Measurements from ENCODE around the gene CD36.

CD36 gene

DNA sequence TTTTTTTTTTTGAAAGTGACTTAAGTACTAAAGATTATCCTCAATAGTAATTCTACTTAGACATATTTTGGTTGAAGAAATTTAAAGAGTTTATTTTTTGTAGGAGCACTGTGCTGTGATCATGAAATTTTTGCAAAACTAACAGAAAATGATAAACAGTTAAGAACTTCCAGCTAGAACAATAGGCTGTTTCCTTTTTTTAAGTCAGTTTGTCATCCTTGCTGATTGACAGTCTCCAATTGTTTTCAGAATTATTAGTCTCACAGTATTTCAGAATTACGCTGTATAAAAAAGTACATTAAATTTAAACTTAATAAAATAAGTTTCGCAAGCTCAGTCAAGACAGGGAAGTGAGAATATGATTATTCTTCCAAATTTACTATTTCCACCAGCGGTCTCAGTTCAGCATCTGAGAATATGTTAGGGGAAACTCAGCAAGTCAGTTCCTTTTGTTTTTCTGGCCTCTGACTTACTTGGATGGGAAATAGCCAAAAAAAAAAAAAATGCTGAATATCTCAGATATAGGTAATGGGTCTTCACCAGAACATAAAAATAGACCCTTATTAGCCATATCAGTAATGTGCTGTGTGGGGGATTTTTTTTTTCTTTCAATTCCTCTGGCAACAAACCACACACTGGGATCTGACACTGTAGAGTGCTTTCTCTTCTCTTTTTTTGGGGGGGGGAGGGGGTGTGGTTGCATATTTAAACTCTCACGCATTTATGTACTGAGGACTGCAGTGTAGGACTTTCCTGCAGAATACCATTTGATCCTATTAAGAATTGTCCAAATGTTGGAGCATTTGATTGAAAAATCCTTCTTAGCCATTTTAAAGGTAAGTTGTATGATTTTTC lies at the start of gene CD36:
TSS of gene CD36 (plus strand) at position 732 of the 855 bp plus-strand sequence. CDS start 8,099 bp downstream, outside the sequence.
- in situ Hi-C loops (cut with MboI; ENCODE audit: low sequenced_read_pairs), result no loop called here

DNA sequence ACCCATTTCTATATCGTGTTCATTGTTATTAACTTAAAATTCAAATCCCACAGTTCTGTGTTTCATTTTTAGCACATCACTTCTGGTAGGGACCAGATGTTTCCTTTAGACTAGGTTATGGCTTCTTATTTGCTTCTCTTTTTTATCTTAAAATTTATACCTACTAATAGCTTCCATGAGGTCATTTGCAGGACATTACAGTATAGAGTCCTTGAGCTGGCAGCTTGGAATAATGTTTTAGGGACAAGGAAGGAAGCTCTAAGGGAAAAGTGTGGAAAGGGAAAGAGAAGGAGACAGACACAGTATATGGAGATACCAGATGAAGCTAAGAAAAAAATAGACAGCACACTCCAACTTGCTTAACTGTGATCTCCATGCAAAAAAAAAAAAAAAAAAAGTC lies 48.8 kb upstream of the CD36 start:
- in situ Hi-C loops (cut with MboI; ENCODE audit: low sequenced_read_pairs), result no loop called here

DNA sequence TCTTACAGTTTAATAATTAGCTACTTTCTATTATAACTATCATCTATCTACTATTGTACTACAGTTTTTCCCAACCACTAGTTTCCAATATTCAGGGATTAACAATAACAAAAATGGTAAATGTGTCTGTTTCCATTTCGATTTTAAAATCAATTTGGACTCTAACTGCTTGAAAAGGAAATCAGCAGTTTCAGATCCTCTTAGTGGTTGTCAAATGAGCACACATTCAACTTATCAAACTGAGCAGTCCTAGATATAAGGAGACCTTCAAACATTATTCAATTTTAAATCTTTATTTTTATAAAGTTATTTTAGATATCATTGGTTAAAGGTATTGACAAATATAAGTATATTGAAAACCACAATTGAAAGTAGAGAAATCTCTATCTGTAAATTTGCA lies 46.8 kb upstream of the CD36 start:
- in situ Hi-C loops (cut with MboI; ENCODE audit: low sequenced_read_pairs), result no loop called here

DNA sequence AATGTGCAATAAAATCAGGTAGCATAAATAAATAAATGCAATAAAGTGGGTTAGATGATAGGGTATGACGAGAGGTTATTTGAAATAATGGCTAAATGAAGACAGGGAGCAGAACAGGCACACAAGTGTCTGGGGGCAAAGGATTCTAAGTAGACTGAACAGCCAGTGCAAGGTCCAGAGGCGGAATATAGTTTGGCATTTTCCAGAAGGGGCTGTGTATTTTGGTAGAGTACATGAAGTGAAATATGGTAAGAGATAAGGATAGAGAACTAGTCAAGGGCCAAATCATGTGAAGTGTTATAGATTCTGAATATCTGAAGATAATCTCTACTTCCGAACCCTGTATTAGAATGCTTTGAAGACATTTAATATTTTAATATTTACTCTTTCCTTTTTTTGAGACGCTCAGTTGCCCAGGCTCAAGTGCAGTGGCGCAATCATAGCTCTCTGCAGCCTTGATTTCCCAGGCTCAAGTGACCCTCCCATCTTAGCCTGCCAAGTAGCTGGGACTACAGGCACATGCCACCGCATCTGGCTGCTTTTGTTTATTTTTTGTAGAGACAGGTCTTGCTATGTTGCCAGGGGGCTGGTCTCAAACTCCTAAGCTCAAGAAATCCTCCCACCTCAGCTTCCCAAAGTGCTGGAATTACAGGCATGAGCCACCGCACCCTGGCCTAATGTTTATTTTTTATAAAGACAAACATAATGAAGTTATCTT lies 44.4 kb upstream of the CD36 start:
- in situ Hi-C loops (cut with MboI; ENCODE audit: low sequenced_read_pairs), result no loop called here

DNA sequence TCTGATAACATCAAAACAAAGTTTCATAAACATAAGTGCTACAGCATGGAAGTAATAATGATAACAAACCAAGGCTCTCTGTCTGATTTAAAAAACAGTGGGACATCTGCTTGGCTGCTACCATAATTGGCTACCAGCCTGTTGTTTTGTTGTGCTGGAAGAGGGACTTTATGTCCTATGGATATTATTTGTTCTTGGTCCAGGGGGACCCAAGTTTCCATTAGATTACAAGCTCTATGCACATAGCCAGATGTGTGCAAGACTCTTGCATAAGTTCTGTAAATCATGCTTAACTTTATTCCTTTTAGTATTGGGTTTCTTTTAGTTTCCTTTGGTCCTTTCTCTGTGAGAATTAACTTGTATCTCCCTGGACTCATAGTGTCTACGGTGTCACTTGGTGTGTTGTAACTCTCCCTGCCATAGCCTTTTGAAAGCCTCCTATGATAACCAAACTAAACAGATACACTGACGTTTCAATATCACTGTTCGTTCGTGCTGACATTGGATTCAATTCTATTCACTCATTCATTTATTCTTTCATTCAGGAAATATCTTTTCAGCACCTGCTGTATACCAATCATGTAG lies 41.4 kb upstream of the CD36 start:
- in situ Hi-C loops (cut with MboI; ENCODE audit: low sequenced_read_pairs), result no loop called here

DNA sequence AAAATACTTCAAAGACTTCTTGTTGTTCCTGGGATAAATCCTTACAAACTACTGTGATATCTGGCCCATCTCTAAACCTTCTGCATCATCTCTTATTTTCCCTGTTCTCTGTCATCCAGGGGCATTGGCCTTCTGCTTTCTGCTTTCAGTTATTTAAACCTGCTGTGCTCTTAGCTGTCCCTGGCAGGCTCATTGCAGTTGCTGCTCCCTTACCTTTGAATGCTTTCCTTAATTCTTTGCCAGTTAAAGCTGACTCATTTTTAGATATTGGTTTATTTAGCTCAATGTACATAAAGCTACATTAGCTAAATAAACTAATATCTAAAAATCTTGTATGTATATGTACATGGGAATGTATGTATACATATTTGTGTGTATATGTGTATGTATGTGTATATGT lies 40.6 kb upstream of the CD36 start:
- in situ Hi-C loops (cut with MboI; ENCODE audit: low sequenced_read_pairs), result no loop called here

DNA sequence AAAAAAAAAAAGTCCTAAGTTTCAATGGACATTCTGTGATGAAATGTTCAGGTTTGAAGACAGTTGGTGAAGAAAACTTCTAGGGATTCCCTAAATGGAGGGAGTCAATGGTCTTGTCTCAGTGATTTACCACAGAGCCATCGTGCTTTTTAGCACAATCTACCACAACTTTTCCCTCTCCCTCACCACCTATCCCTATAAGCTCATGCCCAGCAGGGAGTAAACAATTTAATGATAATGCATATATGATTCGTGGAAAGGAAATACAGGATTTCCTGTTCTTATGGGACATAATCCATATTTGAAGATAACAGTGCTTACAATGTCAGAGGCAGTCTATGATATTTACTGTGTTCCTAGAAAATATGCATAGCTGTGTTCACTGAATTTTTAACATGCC lies 38.4 kb upstream of the CD36 start:
- in situ Hi-C loops (cut with MboI; ENCODE audit: low sequenced_read_pairs), result no loop called here

DNA sequence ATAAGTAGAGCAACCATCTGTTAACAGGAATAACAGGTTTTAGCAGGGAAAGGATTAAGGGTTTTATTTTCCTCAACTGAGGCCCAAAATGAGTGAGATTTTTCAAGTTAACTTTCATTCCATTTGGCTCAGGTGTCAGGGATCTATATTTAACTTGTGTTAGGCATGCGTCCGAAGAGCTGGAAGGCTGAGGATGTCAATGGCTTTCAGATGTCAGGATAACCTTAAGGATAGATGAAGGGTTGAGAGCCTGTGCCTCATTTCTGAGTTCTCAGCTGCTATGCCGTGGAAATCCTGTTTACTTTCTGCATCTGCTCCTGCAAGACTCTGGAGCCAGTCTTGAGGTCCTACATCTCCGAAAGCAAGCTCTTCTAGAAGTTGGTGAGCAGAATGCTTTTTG lies 36.4 kb upstream of the CD36 start:
- in situ Hi-C loops (cut with MboI; ENCODE audit: low sequenced_read_pairs), result no loop called here

DNA sequence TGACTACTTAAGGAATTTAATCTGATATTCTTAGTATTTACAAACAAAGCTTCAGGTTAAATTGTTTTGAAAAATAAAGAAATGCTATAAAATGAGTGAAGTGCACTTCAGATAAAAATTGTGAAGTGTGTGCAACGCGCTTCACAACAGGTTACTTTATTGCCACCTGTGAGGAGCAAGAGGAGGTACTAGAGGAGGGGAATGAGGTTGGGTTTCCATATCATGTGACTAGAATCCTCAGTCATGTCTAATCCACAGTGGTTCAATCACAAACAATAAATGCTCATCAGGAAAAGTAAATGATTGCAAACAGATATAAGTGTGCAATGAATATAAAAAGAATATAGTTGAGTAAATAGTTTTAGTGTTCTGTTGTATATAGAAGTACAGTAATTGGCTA lies 34.5 kb upstream of the CD36 start:
- in situ Hi-C loops (cut with MboI; ENCODE audit: low sequenced_read_pairs), result no loop called here

DNA sequence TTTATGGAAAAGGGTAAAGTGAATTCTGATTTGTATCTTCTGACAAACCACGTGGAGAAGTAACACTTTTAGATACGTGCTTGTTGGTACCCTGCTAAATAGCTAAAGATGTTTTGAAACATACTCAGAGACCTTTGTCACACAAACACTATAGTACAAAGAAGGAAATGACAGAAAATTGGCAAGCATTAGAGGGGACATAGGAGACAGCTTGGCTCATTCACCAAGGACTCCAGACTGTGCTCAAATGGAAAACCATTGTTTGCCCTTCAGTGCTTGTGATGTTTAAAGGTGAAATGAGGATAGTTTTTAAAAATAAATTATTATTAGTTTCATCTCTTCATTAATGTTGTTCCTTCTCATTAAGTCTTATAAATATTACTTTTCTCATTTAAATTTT lies 34.0 kb upstream of the CD36 start:
- in situ Hi-C loops (cut with MboI; ENCODE audit: low sequenced_read_pairs), result no loop called here

DNA sequence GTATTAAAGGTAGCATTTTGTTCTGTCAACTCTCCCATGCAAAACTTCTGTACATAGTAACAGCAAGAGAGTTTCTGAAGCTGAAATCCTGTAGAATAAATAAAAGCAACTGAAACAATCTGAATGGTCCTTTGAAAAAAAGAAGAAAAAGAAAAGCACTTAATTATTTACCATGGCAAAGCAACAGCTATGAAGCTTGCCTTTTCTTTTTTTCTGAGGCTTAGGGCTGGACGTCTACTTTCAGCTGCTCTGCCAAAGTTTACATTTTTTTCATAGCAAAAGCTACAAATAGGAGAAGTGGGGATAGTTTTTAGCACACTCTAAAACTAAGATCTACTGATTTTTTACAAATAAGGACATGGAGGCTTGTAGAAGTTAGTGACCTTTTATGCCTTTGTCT lies 31.3 kb upstream of the CD36 start:
- in situ Hi-C loops (cut with MboI; ENCODE audit: low sequenced_read_pairs), result no loop called here

DNA sequence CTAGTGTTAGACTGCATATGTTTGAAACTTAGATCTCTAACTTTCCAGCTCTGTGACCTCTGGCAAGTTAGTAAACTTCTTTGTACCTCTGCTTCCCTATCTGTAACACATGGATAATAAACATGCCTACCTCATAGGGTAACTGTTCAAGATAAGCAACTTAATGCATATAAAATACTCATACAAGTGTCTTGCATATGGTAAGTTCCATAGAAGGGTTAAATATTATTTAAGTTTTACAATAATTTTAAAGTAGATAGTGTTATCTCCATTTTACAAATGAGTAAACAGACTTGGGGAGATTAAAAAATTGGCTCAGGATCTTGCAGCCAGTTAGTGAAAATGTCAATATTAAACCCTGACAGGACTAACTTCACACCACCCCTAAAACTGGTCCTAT lies 30.1 kb upstream of the CD36 start:
- in situ Hi-C loops (cut with MboI; ENCODE audit: low sequenced_read_pairs), result no loop called here

DNA sequence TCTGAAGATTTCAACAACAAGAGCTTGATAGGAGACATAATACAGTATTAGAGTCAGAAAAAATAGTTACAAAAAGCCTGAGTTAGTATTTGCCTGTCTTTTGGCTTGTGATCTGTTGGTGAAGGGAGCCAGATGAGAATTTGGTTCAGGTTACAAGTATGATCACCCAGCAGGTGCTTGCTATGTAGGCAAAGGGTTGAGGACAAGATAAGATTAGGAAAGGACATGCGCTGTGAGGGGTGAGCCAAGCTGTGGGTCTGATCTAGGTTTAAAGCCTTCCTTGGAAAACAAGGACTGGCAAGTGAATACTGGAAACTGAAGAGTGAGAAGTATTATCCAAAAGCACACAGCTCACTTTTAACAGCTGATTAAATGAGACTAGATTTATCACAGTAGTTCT lies 28.7 kb upstream of the CD36 start:
- in situ Hi-C loops (cut with MboI; ENCODE audit: low sequenced_read_pairs), result no loop called here

DNA sequence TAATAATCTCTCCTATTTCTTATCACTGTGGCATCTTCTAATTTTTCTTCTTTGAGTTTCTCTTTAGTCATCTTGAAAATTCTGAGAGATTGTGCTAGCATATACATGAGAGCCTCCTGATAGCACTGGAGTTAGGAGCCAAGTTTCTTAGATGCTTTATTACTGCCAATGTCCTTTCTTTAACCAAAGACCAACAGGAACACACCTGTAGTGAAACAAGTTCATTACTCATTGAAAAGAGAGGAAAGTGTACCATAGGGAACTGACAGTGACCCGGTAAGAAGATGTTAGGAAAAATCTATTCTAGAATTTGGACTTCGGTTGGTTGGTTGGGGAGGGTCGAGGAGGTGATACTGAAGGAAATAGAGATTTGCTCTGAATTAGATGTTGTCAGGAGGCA lies 27.1 kb upstream of the CD36 start:
- in situ Hi-C loops (cut with MboI; ENCODE audit: low sequenced_read_pairs), result no loop called here

DNA sequence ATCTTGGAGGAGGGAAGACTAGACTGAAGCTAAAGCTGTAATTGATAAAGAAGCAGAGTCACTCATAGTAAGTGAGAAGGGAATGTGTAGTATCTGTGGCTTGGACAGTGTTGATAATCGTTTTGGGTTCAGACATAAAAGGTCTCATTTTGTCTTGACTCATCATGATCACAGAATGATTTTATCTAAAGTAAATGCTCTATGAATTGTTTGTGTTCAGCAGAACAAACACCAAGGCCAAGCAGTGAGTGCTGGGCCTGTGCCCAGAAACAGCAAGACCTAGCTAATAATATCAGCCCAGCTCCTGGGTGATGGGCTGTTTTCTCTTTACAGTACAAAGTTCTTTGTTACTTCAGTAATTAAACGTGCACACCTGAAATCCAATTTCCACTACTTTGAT lies 26.7 kb upstream of the CD36 start:
- in situ Hi-C loops (cut with MboI; ENCODE audit: low sequenced_read_pairs), result no loop called here

DNA sequence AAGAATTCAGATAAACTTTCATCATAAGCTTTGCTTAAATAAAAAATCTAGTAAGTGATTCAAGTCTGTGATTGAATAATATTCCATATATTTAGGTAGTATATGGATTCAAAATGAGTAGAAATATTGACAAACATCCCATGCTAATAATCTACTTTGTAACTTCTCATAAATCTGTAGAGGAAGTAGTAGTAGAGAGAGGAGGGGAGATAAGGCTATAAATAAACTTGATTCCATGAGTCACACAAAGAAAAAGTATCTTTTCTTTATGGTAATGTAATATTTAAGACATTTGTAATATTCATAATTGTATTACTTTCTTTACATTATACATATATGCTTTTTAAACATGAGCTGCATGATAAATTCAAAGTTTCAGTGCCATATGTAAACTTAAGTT lies 25.6 kb upstream of the CD36 start:
- in situ Hi-C loops (cut with MboI; ENCODE audit: low sequenced_read_pairs), result no loop called here

DNA sequence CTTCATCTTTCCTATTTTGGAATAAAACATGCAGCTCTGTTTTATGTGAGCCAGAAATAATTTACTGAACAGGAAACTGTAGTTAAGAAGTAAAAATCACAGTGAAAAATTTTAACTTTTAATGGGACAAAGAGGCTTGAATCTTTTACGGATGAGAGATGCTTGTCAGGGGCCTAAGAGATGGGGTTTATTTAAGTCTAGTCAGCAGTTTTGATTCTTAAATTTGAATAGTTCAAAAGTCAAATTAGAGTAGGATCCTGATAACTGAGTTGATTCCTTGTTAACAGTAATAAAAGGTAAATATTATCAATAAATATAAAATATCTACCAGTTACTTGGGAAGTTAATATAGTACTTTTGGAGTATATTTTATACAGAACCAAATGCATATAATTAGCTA lies 24.9 kb upstream of the CD36 start:
- in situ Hi-C loops (cut with MboI; ENCODE audit: low sequenced_read_pairs), result no loop called here

DNA sequence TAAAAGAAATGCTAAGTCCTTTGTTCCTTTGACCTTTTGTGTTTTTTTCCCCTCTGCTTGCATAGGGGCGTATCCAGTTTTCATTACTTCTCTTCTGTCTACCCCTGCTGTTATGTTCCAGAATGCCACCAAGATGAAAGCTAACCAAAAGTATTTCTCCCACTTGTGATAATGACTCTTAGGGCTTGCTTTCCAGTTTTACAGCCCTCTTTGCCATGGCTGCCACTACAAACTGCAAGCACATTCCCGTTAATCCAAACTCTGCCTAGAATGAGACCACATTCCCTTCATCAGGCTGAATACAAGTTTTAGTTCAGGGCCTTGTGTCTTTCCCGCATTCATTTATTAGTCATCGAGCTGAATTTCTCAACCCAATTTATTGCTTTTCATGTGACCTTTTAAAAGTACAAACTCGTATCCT lies 23.6 kb upstream of the CD36 start:
- in situ Hi-C loops (cut with MboI; ENCODE audit: low sequenced_read_pairs), result no loop called here

DNA sequence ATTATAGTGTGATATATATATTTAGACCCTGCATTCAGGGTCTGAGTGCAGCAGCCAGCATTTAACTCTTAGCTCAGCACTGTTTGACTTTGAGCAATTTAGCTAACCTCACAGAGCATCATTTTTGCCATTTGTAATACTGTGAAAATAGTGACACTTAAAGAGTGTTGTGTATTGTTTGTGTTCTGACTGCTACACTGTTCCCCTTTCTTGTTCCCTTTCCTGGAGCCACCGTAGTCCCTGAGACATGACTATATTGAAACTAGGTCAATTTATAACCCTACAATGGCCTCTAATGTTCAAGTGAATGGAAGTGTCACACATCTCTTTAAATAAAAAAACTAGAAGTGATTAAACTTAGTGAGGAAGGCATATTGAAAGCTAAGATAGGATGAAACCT lies 20.3 kb upstream of the CD36 start:
- in situ Hi-C loops (cut with MboI; ENCODE audit: low sequenced_read_pairs), result no loop called here

DNA sequence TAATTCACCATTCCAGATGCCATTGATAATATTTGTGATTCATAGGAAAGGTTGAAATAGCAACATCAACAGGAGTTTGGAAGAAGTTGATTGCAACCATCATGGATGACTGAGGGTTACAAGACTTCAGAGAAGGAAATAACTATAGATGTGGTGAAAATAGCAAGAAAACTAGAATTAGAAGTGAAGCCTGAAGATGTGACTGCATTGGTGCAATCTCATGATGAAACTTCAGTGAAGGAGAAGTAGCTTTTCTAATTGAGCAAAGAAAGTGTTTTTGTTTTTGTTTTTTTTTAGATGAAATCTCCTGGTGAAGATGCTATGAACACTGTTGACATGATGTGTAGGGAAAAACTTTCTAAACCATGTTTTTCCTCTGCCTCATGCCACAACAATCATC lies 18.7 kb upstream of the CD36 start:
- in situ Hi-C loops (cut with MboI; ENCODE audit: low sequenced_read_pairs), result no loop called here

DNA sequence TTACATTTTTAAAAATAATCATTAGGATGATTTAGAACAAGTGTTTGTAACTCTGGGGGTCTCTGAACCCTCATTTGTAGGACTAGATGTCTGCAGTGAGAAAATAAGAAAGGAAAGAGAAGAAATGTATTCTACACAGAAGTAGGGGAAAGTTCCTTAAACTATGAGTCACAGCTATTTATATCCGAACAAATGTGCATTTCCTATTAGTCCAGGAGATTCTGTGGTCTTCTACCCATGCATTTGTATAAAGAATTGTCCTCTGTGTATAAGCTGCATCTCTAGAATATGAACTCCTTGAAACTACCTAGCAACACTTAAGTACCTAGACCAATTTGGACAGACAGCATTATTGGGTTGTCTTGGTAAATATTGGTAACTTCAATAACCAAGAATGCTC lies 15.9 kb upstream of the CD36 start:
- in situ Hi-C loops (cut with MboI; ENCODE audit: low sequenced_read_pairs), result no loop called here

Measured in HL-60/S4 treated with phorbol 12-myristate 13-acetate at 8.2 ng/mL for 4 days and 3 days (cell line).